NCI-H146 (cell line): ENCODE measurements around the gene FCGR3A.
"Not testable (repeated sequence)": the region's sequence is repeated elsewhere in the genome, so short reads cannot be mapped to it uniquely, and the experiment has no call there.

Experiments used
- DNase-seq: peaks from one replicate; lab custom pipeline; 2025; lab: John Stamatoyannopoulos, UW

The FCGR3A gene

GRCh38 chr1:161549652-161550051 is at the start of gene FCGR3A:
Gene FCGR3A (minus strand): TSS chr1:161549818. CDS start chr1:161549736, 82 bp downstream.
- DNase-seq, result no peak

GRCh38 chr1:161597077-161597476 is 47.5 kb upstream of the FCGR3A start:
- DNase-seq, result not testable (repeated sequence)

GRCh38 chr1:161595583-161595982 is 46.0 kb upstream of the FCGR3A start:
- DNase-seq, result not testable (repeated sequence)

GRCh38 chr1:161595173-161595572 is 45.6 kb upstream of the FCGR3A start:
- DNase-seq, result not testable (repeated sequence)

GRCh38 chr1:161594269-161594984 is 44.8 kb upstream of the FCGR3A start:
- DNase-seq, result not testable (repeated sequence)

GRCh38 chr1:161593092-161593755 is 43.6 kb upstream of the FCGR3A start:
- not testable (repeated sequence) for DNase-seq

- not testable (repeated sequence) for DNase-seq
Measured at GRCh38 chr1:161592586-161592985, 43.0 kb upstream of the FCGR3A start.

GRCh38 chr1:161589920-161590319 is 40.3 kb upstream of the FCGR3A start:
- not testable (repeated sequence) for DNase-seq

GRCh38 chr1:161589365-161589764 is 39.7 kb upstream of the FCGR3A start:
- DNase-seq, result not testable (repeated sequence)

GRCh38 chr1:161588596-161588995 is 39.0 kb upstream of the FCGR3A start:
- not testable (repeated sequence) for DNase-seq

- DNase-seq, result not testable (repeated sequence)
Measured at GRCh38 chr1:161582882-161583281, 33.3 kb upstream of the FCGR3A start.

- not testable (repeated sequence) for DNase-seq
Measured at GRCh38 chr1:161580879-161581537, 31.4 kb upstream of the FCGR3A start.

GRCh38 chr1:161579856-161580507 is 30.4 kb upstream of the FCGR3A start:
- not testable (repeated sequence) for DNase-seq

- DNase-seq, result not testable (repeated sequence)
Measured at GRCh38 chr1:161576676-161577075, 27.1 kb upstream of the FCGR3A start.

GRCh38 chr1:161571703-161572102 is 22.1 kb upstream of the FCGR3A start:
- DNase-seq, result not testable (repeated sequence)

- not testable (repeated sequence) for DNase-seq
Measured at GRCh38 chr1:161566602-161566960, 17.0 kb upstream of the FCGR3A start.

- not testable (repeated sequence) for DNase-seq
Measured at GRCh38 chr1:161563522-161563921, 13.9 kb upstream of the FCGR3A start.

GRCh38 chr1:161562441-161562840 is 12.8 kb upstream of the FCGR3A start:
- DNase-seq, result not testable (repeated sequence)

- DNase-seq, result not testable (repeated sequence)
Measured at GRCh38 chr1:161560960-161561715, 11.5 kb upstream of the FCGR3A start.

GRCh38 chr1:161557506-161558450 is 8.2 kb upstream of the FCGR3A start:
- DNase-seq, result not testable (repeated sequence)
